PFSK-1 (cell line): ENCODE results near the gene UPF1.

Source experiments
- FOXP2 ChIP-seq: optimal IDR thresholded peaks from 2 replicates; pipeline ENCODE3; 2011; ENCODE audit warnings: borderline replicate concordance, control low read depth, inconsistent platforms; ENCODE audit not compliant: insufficient read depth; ENCODE audit errors: extremely low read length, extremely low read depth
- POLR2AphosphoS5 ChIP-seq: IDR thresholded peaks from 2 replicates; pipeline ENCODE4 v1.6.1; 2012; ENCODE audit warnings: low read depth, mild to moderate bottlenecking, control low read depth, low read length, moderate library complexity
- REST ChIP-seq, 2 experiments: IDR thresholded peaks; 2 replicates each; pipeline versions ENCODE4 v1.6.1 to v1.8.0; 2011 to 2012; ENCODE audit warnings: low read depth in 2 of 2, low read length in 2 of 2, control low read depth in 1 of 2, inconsistent platforms in 1 of 2, mild to moderate bottlenecking in 1 of 2, moderate library complexity in 1 of 2; ENCODE audit not compliant: insufficient read depth in 1 of 2
- TAF1 ChIP-seq: IDR thresholded peaks from 2 replicates; pipeline ENCODE4 v1.6.1; 2012; ENCODE audit warnings: low read length, control low read depth, borderline replicate concordance; ENCODE audit not compliant: insufficient read depth

- TF ChIP-seq REST (IDR thresholded peaks at IDR 0.05; ENCODE audit: insufficient read depth in 1 of 2, low read depth in 2 of 2, low read length in 2 of 2) = no peak
- no peak for TF ChIP-seq POLR2AphosphoS5
- TF ChIP-seq FOXP2 = no peak
- TF ChIP-seq TAF1 = no peak
Observed at GRCh38 chr19:18857223-18857622, 25.5 kb downstream of the UPF1 start.
